Measurements from ENCODE around the gene AP2S1.

Gene AP2S1

DNA sequence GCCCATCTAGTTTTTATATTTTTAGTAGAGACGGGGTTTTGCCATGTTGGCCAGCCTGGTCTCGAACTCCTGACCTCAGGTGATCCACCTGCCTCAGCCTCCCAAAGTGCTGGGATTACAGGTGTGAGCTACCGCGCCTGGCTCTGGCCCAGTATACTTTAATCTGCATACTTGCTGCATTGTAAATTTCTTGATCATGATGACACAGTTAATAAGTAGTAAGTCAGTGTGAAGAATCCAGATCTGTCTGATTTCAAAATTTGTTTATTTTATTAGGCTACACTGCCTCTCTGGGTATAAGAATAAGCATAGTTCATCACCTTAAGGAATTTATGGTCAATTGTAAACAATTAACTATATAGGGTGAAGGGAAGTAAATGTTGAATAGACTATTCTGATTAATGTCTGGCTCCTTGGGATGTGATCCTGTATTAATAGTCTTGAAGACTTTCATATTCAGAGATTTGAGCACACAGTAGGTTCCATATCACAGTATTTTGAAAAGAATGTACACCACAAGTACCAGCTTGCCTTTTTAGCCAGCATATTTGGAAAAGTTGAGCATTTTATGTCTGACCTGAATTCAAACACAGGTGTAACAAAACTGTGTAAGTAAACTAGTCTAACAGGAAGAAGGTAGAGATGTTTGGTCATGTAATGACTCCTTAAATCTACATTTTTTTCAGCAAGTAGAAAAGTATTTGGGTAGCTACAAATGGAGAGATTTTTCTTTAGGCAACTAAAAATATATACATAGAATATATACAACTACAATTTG, 17.6 kb upstream of the AP2S1 start:
- TF ChIP-seq SIN3A (IDR thresholded peaks at IDR 0.05; ENCODE audit: borderline replicate concordance, insufficient read depth, low read length) (no peak), POLR2AphosphoS5 (IDR thresholded peaks at IDR 0.05; ENCODE audit: low read depth, low read length) (no peak), FOXP2 (optimal IDR thresholded peaks at IDR 0.05; ENCODE audit: borderline replicate concordance, extremely low read depth, extremely low read length, insufficient read depth) (no peak), TAF1 (IDR thresholded peaks at IDR 0.05; ENCODE audit: borderline replicate concordance, insufficient read depth, low read length) (no peak)
- TF ChIP-seq, protein P1, sequence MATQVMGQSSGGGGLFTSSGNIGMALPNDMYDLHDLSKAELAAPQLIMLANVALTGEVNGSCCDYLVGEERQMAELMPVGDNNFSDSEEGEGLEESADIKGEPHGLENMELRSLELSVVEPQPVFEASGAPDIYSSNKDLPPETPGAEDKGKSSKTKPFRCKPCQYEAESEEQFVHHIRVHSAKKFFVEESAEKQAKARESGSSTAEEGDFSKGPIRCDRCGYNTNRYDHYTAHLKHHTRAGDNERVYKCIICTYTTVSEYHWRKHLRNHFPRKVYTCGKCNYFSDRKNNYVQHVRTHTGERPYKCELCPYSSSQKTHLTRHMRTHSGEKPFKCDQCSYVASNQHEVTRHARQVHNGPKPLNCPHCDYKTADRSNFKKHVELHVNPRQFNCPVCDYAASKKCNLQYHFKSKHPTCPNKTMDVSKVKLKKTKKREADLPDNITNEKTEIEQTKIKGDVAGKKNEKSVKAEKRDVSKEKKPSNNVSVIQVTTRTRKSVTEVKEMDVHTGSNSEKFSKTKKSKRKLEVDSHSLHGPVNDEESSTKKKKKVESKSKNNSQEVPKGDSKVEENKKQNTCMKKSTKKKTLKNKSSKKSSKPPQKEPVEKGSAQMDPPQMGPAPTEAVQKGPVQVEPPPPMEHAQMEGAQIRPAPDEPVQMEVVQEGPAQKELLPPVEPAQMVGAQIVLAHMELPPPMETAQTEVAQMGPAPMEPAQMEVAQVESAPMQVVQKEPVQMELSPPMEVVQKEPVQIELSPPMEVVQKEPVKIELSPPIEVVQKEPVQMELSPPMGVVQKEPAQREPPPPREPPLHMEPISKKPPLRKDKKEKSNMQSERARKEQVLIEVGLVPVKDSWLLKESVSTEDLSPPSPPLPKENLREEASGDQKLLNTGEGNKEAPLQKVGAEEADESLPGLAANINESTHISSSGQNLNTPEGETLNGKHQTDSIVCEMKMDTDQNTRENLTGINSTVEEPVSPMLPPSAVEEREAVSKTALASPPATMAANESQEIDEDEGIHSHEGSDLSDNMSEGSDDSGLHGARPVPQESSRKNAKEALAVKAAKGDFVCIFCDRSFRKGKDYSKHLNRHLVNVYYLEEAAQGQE (IDR thresholded peaks at IDR 0.05; ENCODE audit: insufficient read depth in 1 of 2, low read depth in 2 of 2, low read length in 2 of 2) = no peak

DNA sequence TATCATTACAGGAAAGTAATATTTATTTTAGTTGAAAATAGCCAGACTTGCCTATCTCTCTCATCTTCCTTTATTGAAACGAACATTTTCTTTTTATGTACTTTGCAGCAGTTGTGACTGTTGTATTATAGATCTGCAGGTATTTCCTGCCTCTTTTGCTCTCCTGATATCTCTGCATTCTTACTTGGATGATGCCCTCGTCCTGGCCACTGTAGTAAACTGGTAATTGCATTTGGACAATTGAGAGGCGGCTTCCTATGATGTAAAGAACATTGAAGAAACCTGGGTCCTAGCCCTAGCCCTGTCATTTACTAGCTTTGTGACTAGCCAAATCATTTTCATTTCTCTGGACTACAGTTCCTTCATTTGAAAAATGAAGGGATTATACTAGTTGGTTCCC, 16.5 kb upstream of the AP2S1 start:
- TF ChIP-seq, protein P1 (IDR thresholded peaks at IDR 0.05; ENCODE audit: insufficient read depth in 1 of 2, low read depth in 2 of 2, low read length in 2 of 2) = no peak
- no peak for TF ChIP-seq TAF1 (IDR thresholded peaks at IDR 0.05; ENCODE audit: borderline replicate concordance, insufficient read depth, low read length)
- TF ChIP-seq FOXP2 (optimal IDR thresholded peaks at IDR 0.05; ENCODE audit: borderline replicate concordance, extremely low read depth, extremely low read length, insufficient read depth) = no peak
- no peak for TF ChIP-seq SIN3A (IDR thresholded peaks at IDR 0.05; ENCODE audit: borderline replicate concordance, insufficient read depth, low read length)
- no peak for TF ChIP-seq POLR2AphosphoS5 (IDR thresholded peaks at IDR 0.05; ENCODE audit: low read depth, low read length)

DNA sequence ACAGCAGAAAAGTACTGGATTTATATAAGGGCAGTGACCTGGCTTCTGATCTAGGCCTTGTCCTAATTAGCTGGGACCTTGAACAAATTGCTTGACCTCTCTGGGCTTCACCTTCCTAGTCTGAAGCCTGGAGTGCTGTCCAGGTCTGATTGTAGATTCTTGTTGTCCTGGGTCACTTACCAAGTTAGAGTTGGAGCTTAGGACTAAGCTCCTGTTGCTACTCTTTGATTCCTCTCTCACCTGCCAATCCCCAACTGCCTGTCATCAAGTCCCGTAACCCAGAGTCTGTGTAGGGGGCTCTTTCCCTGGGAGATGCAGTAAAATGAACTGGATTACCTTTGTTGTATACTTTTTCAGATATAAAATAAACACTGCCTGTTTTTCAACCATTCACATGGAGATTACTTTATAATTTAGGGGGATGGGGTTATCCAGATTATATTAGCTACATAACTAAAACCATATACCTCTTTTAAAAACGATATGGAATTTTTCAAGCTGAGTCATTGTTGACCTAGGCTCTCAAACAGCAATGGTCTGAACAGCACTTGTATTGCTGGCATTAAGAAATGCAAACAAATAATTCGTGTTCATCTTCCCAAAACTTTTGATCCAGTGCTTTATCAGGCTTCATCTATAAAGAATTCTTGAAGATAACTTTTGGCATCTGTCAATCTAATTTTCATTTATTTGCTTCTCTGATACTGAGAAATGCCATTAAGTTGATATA, 15.9 kb upstream of the AP2S1 start:
- TF ChIP-seq FOXP2 (optimal IDR thresholded peaks at IDR 0.05; ENCODE audit: borderline replicate concordance, extremely low read depth, extremely low read length, insufficient read depth) = no peak
- TF ChIP-seq, protein P1 (IDR thresholded peaks at IDR 0.05; ENCODE audit: insufficient read depth in 1 of 2, low read depth in 2 of 2, low read length in 2 of 2) = no peak
- no peak for TF ChIP-seq SIN3A (IDR thresholded peaks at IDR 0.05; ENCODE audit: borderline replicate concordance, insufficient read depth, low read length)
- TF ChIP-seq POLR2AphosphoS5 (IDR thresholded peaks at IDR 0.05; ENCODE audit: low read depth, low read length) = no peak
- TF ChIP-seq TAF1 (IDR thresholded peaks at IDR 0.05; ENCODE audit: borderline replicate concordance, insufficient read depth, low read length) = no peak

DNA sequence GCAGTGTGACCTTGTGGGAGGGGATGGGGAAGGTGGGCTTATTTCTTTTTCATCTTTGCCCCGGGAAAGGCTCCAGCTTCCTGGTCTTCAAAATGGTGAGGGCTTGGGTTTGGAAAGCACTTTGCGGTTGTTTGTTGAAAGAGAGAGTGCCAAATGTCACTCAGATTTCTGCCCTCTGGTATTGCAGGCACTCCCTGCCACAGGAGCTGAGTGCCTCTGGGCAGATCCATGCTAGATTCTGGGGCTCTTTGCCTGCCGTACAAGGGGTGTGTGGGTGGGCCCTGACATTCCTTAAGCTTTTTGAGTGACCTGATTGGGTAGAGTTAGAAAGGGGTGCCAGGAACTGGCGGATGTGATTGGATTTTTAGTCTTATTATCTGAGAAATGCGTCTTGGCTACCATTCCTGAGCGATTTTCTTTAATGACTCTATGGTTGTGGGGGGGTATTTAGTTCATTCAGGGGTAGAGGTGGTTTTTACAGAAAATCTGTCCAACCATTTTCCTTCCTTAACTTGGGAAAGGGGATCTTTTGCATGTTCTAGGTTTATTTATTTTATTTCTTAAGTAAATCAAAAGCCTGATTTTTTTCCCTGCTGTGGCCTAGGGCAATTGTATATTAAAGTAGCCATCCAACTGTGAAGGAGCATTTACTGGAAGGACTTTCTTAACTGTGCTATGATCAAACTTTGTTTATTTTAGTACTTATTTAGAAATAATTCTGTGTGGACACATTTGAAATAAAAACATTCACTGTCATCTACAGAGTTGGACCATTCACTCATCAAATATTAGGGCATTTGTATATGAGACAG, 13.4 kb upstream of the AP2S1 start:
- TF ChIP-seq, protein P1 (IDR thresholded peaks at IDR 0.05; ENCODE audit: insufficient read depth in 1 of 2, low read depth in 2 of 2, low read length in 2 of 2) = no peak
- no peak for TF ChIP-seq TAF1 (IDR thresholded peaks at IDR 0.05; ENCODE audit: borderline replicate concordance, insufficient read depth, low read length)
- TF ChIP-seq POLR2AphosphoS5 (IDR thresholded peaks at IDR 0.05; ENCODE audit: low read depth, low read length) = no peak
- no peak for TF ChIP-seq SIN3A (IDR thresholded peaks at IDR 0.05; ENCODE audit: borderline replicate concordance, insufficient read depth, low read length)
- no peak for TF ChIP-seq FOXP2 (optimal IDR thresholded peaks at IDR 0.05; ENCODE audit: borderline replicate concordance, extremely low read depth, extremely low read length, insufficient read depth)

All from PFSK-1 (cell line).